Neuronal stem cell (in vitro differentiated cells): ENCODE results near the gene PRDM10.

ENCODE experiments used
- DNase-seq: peaks from one replicate; pipeline ENCODE4 v3.0.0-alpha.2; 2013; ENCODE audit warnings: low spot score
- H2AFZ ChIP-seq: one replicate; pipeline ENCODE4 v1.6.1; 2013; ENCODE audit warnings: mild to moderate bottlenecking, low read length, inconsistent platforms
- H2AK5ac ChIP-seq: 2 replicates; pipeline ENCODE4 v1.6.1; 2013; ENCODE audit warnings: low read depth, mild to moderate bottlenecking, inconsistent platforms, low read length, moderate library complexity, mixed read lengths
- H2BK120ac ChIP-seq: 2 replicates; pipeline ENCODE4 v1.6.1; 2013; ENCODE audit warnings: low read depth, mild to moderate bottlenecking, inconsistent platforms, low read length, moderate library complexity, mixed read lengths
- H2BK12ac ChIP-seq: one replicate; pipeline ENCODE4 v1.6.1; 2013; ENCODE audit warnings: low read length, inconsistent platforms
- H2BK15ac ChIP-seq: 2 replicates; pipeline ENCODE4 v1.6.1; 2013; ENCODE audit warnings: mild to moderate bottlenecking, low read length, inconsistent platforms, mixed read lengths
- H2BK5ac ChIP-seq: one replicate; pipeline ENCODE4 v1.6.1; 2013; ENCODE audit warnings: inconsistent platforms, mild to moderate bottlenecking, low read length, moderate library complexity
- H3K14ac ChIP-seq: one replicate; pipeline ENCODE4 v1.6.1; 2013; ENCODE audit warnings: low read length, inconsistent platforms
- H3K18ac ChIP-seq: 2 replicates; pipeline ENCODE4 v1.6.1; 2013; ENCODE audit warnings: low read length, inconsistent platforms
- H3K23ac ChIP-seq: 2 replicates; pipeline ENCODE4 v1.6.1; 2013; ENCODE audit warnings: low read depth, mild to moderate bottlenecking, mixed read lengths, low read length, inconsistent platforms; ENCODE audit not compliant: poor library complexity
- H3K27ac ChIP-seq: replicated peaks from 3 replicates; pipeline ENCODE4 v1.5.1; 2013; ENCODE audit warnings: low read length, inconsistent platforms
- H3K27me3 ChIP-seq, 3 experiments: 2 replicates each; pipeline ENCODE4 v1.6.1; 2013; ENCODE audit warnings: low read length in 3 of 3, mild to moderate bottlenecking in 2 of 3, inconsistent platforms in 1 of 3, low read depth in 1 of 3, mixed read lengths in 1 of 3, moderate library complexity in 1 of 3; ENCODE audit not compliant: control insufficient read depth in 3 of 3, insufficient read depth in 3 of 3
- H3K36me3 ChIP-seq, 2 donors: replicated peaks in 1 of 2; 2 replicates each; pipeline ENCODE4 v1.6.1; 2013; ENCODE audit warnings: low read length in 2 of 2; ENCODE audit not compliant: control insufficient read depth in 2 of 2, insufficient read depth in 2 of 2
- H3K4ac ChIP-seq: 2 replicates; pipeline ENCODE4 v1.6.1; 2013; ENCODE audit warnings: inconsistent platforms, mild to moderate bottlenecking, low read length, moderate library complexity
- H3K4me1 ChIP-seq, 2 donors: 1 replicate in 1 of 2; 2 replicates in 1 of 2; pipeline ENCODE4 v1.6.1; 2013; ENCODE audit warnings: low read length in 2 of 2, low read depth in 1 of 2; ENCODE audit not compliant: control insufficient read depth in 2 of 2, insufficient read depth in 1 of 2
- H3K4me2 ChIP-seq: one replicate; pipeline ENCODE4 v1.6.1; 2013; ENCODE audit warnings: mild to moderate bottlenecking, low read length, inconsistent platforms; ENCODE audit not compliant: insufficient read depth, poor library complexity, severe bottlenecking
- H3K4me3 ChIP-seq, 2 donors: 2 replicates each; pipeline ENCODE4 v1.5.1; 2013; ENCODE audit warnings: low read length in 2 of 2, mild to moderate bottlenecking in 2 of 2, inconsistent platforms in 1 of 2, moderate library complexity in 1 of 2
- H3K79me1 ChIP-seq: one replicate; pipeline ENCODE4 v1.6.1; 2013; ENCODE audit warnings: low read depth, mild to moderate bottlenecking, inconsistent platforms, low read length, moderate library complexity
- H3K9ac ChIP-seq: one replicate; pipeline ENCODE4 v1.6.1; 2013; ENCODE audit warnings: mild to moderate bottlenecking, low read depth, low read length, inconsistent platforms; ENCODE audit not compliant: poor library complexity
- H3K9me3 ChIP-seq, 2 donors: replicated peaks in 1 of 2; 2 replicates each; pipeline versions ENCODE3 to v1.6.1; 2013; ENCODE audit warnings: low read length in 2 of 2, mild to moderate bottlenecking in 2 of 2, inconsistent platforms in 1 of 2, low read depth in 1 of 2, mixed read lengths in 1 of 2, moderate library complexity in 1 of 2; ENCODE audit not compliant: control insufficient read depth in 2 of 2, insufficient read depth in 1 of 2
- H4K8ac ChIP-seq: one replicate; pipeline ENCODE4 v1.6.1; 2013; ENCODE audit warnings: low read depth, mild to moderate bottlenecking, inconsistent platforms, low read length, moderate library complexity
- H4K91ac ChIP-seq: one replicate; pipeline ENCODE4 v1.6.1; 2013; ENCODE audit warnings: low read length, low read depth, mild to moderate bottlenecking, inconsistent platforms; ENCODE audit not compliant: poor library complexity
- WGBS, 2 donors: extraction: QIAGEN DNeasy Blood & Tissue Kit; methylation state at CpG; one replicate each; pipeline ENCODE4 v1.1.7; 2013; ENCODE audit warnings: missing lambda C conversion rate in 2 of 2, mixed read lengths in 1 of 2; ENCODE audit not compliant: insufficient read length in 2 of 2, insufficient replicate concordance in 1 of 2; ENCODE audit errors: extremely low coverage in 2 of 2; 5-methylcytosine and 5-hydroxymethylcytosine counted together

The PRDM10 gene

GRCh38 chr11:129856036-129856435 lies 146.6 kb downstream of the PRDM10 start:
- Histone ChIP-seq H3K79me1 (no peaks in the 10 kb centered on the region), H3K36me3 (peaks cover 4 to 14% of the 10 kb centered on the region in 2 donors), H3K18ac (no peak overlapping the region), H3K14ac (no peak overlapping the region), H3K27ac (no peak overlapping the region), H3K4me3 (no peak overlapping the region), H4K8ac (no peak overlapping the region), H3K4me2 (no peak overlapping the region), H2AK5ac (no peak overlapping the region), H2AFZ (no peak overlapping the region), H3K9ac (no peak overlapping the region), H3K27me3 (no peaks in the 10 kb centered on the region), H2BK12ac (no peak overlapping the region), H4K91ac (no peak overlapping the region), H3K9me3 (no peaks in the 10 kb centered on the region), H3K23ac (no peak overlapping the region), H3K4ac (no peak overlapping the region), H3K4me1 (peaks cover 0 to 5% of the 10 kb centered on the region in 2 donors), H2BK15ac (no peak overlapping the region), H2BK120ac (no peak overlapping the region), H2BK5ac (no peak overlapping the region)
- WGBS, 2 donors, result no CpG with 5 or more reads among the region's 8 CpGs
- DNase-seq, result no peak

DNA sequence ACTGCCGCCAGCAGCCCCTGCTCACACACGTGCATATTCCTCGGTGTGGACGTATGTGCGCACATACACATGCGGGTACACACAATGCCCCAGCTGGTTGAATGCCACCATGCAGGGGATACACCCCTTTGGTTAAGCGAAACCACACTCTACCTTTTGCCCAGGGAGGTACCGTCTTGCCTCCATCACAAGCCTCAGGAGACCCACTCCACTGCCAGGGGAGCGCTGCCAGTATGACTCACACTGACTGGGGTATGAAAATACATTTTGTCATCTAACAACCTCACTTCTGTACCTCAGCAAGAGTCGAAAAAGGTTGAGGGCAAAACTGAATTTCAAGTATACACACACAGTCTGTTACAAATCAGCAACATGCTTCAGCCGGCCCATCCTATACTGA lies 147.5 kb downstream of the PRDM10 start:
- no peak overlapping the region for H2BK5ac ChIP-seq
- H3K36me3 ChIP-seq, result peaks cover 2 to 6% of the 10 kb centered on the region in 2 donors
- H3K27me3 ChIP-seq, result no peaks in the 10 kb centered on the region
- H3K9ac ChIP-seq, result no peak overlapping the region
- no peak overlapping the region for H3K4ac ChIP-seq
- peaks cover 0 to 5% of the 10 kb centered on the region in 2 donors for H3K4me1 ChIP-seq
- no peak overlapping the region for H2AK5ac ChIP-seq
- no CpG with 5 or more reads among the region's 11 CpGs for WGBS, 2 donors
- DNase-seq, result no peak
- H3K79me1 ChIP-seq, result no peaks in the 10 kb centered on the region
- no peak overlapping the region for H2BK120ac ChIP-seq
- H3K18ac ChIP-seq, result no peak overlapping the region
- H3K23ac ChIP-seq, result no peak overlapping the region
- no peak overlapping the region for H3K27ac ChIP-seq
- H3K14ac ChIP-seq, result no peak overlapping the region
- no peak overlapping the region for H3K4me2 ChIP-seq
- H4K8ac ChIP-seq, result no peak overlapping the region
- no peak overlapping the region for H2BK15ac ChIP-seq
- no peak overlapping the region for H3K4me3 ChIP-seq
- no peak overlapping the region for H4K91ac ChIP-seq
- no peaks in the 10 kb centered on the region for H3K9me3 ChIP-seq
- H2BK12ac ChIP-seq, result no peak overlapping the region
- no peak overlapping the region for H2AFZ ChIP-seq

- no peak overlapping the region for H4K91ac ChIP-seq
- no peak overlapping the region for H3K18ac ChIP-seq
- peaks cover 0 to 5% of the 10 kb centered on the region in 2 donors for H3K4me1 ChIP-seq
- H2BK15ac ChIP-seq, result no peak overlapping the region
- H3K9me3 ChIP-seq, result no peaks in the 10 kb centered on the region
- no peak overlapping the region for H3K14ac ChIP-seq
- H3K27me3 ChIP-seq, result no peaks in the 10 kb centered on the region
- H3K9ac ChIP-seq, result no peak overlapping the region
- H3K36me3 ChIP-seq, result no peaks in the 10 kb centered on the region
- H3K4me3 ChIP-seq, result peak overlapping the region in 1 of 2 donors; percentile 14
- H3K23ac ChIP-seq, result no peak overlapping the region
- no peak overlapping the region for H2BK120ac ChIP-seq
- no peak overlapping the region for H2AFZ ChIP-seq
- no peak for DNase-seq
- no peak overlapping the region for H2BK12ac ChIP-seq
- no peak overlapping the region for H2BK5ac ChIP-seq
- no peak overlapping the region for H4K8ac ChIP-seq
- no peak overlapping the region for H3K27ac ChIP-seq
- no peak overlapping the region for H2AK5ac ChIP-seq
- no peaks in the 10 kb centered on the region for H3K79me1 ChIP-seq
- H3K4me2 ChIP-seq, result no peak overlapping the region
- no peak overlapping the region for H3K4ac ChIP-seq
- WGBS, 2 donors, result no CpG with 5 or more reads among the region's 7 CpGs
These were observed 148.3 kb downstream of the PRDM10 start for GRCh38 chr11:129854232-129854805.

- Histone ChIP-seq H2AFZ (no peak overlapping the region), H3K27me3 (no peaks in the 10 kb centered on the region), H3K4ac (no peak overlapping the region), H2AK5ac (no peak overlapping the region), H3K23ac (no peak overlapping the region), H4K8ac (no peak overlapping the region), H2BK15ac (no peak overlapping the region), H2BK12ac (no peak overlapping the region), H3K36me3 (no peaks in the 10 kb centered on the region), H3K4me3 (no peak overlapping the region), H2BK5ac (no peak overlapping the region), H3K27ac (no peak overlapping the region), H3K14ac (no peak overlapping the region), H3K9ac (no peak overlapping the region), H2BK120ac (no peak overlapping the region), H3K9me3 (no peaks in the 10 kb centered on the region), H3K79me1 (no peaks in the 10 kb centered on the region), H3K18ac (peak overlapping the region; percentile 38), H3K4me1 (peaks cover 0 to 5% of the 10 kb centered on the region in 2 donors), H3K4me2 (no peak overlapping the region), H4K91ac (no peak overlapping the region)
- WGBS, 2 donors, result no CpG with 5 or more reads among the region's 10 CpGs
- no peak for DNase-seq
These were observed 149.0 kb downstream of the PRDM10 start for GRCh38 chr11:129853518-129854231.
